ELF-1 (cell line): ENCODE data around the gene KCNIP3.
"Not testable (repeated sequence)": the region's sequence is repeated elsewhere in the genome, so short reads cannot be mapped to it uniquely, and the experiment has no call there.

Experiments used
- DNase-seq: peaks from one replicate; pipeline ENCODE4 v3.0.0-alpha.2; 2016; ENCODE audit warnings: low read depth, low spot score

The KCNIP3 gene

DNA sequence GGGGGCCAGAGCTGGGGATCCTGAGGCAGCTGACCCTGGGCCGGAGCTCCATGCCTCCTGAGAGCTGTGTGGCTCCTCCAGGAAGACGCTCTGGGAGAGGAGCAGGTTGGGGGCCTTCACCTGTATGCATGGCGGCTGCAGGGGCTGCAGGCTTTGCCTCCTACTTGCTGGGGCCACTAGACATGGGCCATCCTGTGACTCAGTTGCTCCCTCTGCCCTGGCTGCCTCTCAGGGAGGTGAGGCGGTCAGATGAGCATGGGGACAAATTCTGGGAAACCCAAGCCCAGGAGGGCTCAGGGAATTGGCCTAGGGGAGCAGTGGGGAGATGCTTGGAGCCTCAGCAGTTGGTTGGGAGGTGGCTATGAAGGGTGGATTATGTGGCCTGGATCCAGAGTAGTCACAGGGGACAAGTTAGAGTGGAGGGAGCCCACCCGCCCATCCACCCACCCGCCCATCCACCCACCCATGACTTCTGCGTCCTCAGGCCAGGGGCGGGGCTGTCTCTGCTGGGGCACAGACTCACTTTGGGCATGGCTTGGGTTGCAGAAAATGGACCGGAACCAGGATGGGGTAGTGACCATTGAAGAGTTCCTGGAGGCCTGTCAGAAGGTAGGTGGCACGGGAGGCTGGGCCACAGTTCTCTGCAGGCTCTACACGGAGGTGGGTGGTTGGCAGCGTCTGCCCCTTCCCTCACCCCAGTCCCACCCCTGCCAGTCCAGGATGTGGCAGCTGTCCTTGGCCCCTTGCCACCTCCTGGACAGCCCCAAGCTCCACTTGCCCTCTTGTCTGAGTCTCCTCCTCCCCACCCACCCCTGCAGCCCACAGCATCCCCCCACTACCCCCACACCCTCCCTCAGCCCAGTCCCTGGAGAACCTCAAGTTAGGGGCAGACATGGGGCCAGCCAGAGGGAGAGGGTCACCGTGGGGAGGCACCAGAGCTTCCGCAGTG lies 85.8 kb downstream of the KCNIP3 start:
- no peak for DNase-seq

GRCh38 chr2:95383635-95384027 lies 86.5 kb downstream of the KCNIP3 start:
- DNase-seq = no peak

- peak; percentile 71 for DNase-seq
Observed at GRCh38 chr2:95384854-95385569, 87.9 kb downstream of the KCNIP3 start.

DNA sequence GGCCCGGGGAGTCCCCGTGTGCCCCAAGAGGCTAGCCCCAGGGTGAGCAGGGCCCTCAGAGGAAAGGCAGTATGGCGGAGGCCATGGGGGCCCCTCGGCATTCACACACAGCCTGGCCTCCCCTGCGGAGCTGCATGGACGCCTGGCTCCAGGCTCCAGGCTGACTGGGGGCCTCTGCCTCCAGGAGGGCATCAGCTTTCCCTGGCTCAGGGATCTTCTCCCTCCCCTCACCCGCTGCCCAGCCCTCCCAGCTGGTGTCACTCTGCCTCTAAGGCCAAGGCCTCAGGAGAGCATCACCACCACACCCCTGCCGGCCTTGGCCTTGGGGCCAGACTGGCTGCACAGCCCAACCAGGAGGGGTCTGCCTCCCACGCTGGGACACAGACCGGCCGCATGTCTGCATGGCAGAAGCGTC lies 88.4 kb downstream of the KCNIP3 start:
- no peak for DNase-seq

- DNase-seq = no peak
Observed at GRCh38 chr2:95386031-95386430, 88.9 kb downstream of the KCNIP3 start.

DNA sequence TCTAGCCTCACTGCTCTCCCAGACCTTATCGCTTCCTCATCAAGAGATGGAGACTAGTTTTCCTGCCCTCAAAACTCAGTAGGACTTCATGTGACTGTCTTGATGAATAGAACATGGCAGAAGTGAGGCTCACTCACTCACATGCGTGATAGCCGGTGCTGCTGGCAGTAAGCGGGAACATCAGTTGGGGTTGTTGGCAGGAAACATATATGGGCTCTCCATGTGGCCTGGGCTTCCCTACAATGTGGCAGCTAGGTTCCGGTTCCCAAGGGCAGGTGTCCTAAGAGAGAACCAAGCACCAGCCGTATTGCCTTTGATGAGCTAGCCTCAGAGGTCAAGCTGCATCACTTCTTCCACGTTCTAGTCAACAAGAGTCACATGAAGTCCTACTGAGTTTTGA lies 90.2 kb downstream of the KCNIP3 start:
- no peak for DNase-seq

DNA sequence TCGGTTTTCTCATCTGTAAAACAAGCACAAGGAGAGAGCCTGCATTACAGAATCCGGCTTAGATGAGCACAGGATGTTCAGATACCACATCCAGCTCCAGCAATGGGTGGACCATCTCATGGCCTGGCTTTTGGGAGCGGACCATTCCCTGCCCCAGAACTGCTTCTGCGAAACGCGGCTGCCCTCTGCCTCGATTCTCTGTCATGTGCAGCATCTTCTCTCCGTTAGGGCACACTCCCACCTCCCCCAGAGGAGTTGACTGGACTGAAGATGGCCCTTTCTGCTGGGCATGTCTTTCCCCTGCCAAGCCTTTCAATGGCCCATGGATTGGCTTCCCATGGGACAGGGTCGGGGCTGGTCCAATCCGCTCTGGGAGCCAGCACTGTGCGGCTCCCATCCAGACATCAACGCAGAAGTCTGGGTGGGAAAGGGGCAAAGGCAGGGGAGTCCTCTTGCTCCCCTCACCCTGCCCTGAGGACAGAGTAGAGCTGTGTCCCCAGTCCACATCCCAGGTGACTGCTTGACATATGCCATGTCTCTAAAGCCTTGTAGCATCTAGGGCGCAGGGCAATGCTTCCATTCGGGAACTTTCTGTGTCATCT lies 91.0 kb downstream of the KCNIP3 start:
- DNase-seq = no peak

DNA sequence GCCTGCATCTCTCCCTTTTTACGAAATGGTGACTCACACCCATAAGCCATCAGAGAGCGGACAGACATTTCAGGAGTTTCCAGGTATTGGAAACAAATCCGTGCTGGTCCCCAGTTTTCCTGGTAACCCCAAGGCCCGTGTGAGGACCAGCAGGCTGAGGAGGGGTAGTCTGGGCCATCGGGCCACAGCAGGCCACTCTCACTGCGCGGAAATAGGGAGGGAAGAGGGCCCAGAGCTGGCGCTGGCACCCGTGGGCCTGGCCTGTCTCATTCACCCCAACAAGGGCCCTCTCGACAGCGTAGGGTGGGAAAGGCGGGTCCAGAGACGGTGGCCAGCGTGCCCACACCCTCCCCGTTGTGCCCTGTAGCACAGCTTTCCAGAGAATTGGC lies 91.7 kb downstream of the KCNIP3 start:
- no peak for DNase-seq

DNA sequence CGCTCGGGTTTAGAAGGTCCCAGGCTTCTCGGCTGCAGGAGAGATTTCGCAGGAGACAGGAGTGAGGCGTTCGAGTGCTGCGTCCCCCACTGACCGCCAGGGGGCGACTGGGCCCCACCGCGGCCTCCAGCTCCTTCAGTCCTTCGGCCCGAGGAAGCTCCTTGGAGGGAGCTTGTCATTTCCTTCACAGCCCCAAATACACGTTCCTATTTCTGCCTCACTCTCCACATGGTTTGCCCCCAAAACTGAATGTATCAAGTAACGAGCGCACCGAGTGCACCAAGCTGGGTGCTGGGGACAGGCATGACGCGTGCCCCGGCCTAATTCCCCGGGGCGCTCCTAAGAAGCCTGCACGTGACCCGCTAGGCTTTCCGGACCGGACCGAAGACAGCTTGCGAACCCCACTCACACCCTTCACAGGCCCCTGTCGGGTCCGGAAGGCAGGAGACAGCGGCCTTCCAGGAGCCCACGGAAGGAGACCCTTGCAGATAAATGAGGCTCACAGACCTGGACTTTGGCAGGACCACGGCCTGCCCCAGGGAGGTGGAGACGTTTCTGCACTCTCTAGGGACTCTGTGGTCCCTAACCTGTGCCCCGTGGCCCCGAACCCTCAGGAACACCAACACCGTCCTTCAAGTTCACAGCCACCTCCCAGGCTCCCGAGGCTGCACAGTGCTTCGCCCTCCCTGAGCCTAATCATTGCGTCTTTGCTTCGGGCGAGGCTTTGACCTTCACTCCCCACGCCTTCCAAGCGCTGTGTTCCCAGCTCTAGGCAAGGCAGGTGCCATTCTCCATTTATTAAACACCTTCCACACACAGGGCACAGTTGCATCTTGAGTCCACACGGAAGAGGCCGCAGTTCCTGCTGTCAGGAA lies 92.3 kb downstream of the KCNIP3 start:
- DNase-seq = peak; percentile 91

- no peak for DNase-seq
Observed at GRCh38 chr2:95390272-95390880, 93.2 kb downstream of the KCNIP3 start.

- DNase-seq = no peak
Observed at GRCh38 chr2:95390881-95391321, 93.8 kb downstream of the KCNIP3 start.

GRCh38 chr2:95391641-95392310 lies 94.6 kb downstream of the KCNIP3 start:
- no peak for DNase-seq

DNA sequence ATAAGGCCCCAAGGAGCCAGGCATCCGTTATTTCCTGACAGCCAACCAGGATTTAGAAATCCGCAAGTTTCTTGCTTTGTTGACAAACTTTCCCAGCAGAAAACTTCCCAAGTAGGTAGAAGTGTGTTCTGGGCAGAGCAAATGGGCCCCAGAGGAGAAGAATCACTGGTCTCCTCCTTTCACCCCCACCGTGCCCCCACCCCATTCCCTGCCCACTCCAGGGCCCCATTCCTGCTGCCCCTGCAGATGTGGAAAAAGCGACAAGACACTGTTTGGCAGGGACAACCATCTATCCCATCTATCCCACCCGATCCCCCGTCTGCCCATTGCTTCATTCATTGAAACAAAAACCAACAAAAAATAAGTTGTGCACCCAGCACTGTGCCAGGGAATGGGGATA lies 95.2 kb downstream of the KCNIP3 start:
- no peak for DNase-seq

- no peak for DNase-seq
Observed at GRCh38 chr2:95392730-95393455, 95.7 kb downstream of the KCNIP3 start.

DNA sequence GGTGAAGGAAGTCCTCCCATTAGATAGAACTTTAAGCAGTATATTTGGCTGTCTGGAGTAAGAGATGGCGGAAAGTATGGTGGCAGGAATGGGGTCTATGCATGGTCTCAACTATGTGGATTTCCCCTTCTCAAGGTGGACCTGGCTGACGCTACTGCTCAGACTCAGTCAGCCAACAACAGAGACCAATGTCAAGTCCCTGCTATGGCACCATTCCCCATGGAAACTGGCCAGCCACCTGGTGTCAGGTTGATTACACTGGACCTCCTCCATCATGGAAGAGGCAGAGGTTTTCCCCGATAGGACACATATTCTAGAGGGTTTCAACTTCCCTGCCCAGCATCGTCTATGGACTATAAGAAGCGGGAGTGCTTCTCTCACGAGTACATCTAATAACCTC lies 96.8 kb downstream of the KCNIP3 start:
- DNase-seq = no peak

DNA sequence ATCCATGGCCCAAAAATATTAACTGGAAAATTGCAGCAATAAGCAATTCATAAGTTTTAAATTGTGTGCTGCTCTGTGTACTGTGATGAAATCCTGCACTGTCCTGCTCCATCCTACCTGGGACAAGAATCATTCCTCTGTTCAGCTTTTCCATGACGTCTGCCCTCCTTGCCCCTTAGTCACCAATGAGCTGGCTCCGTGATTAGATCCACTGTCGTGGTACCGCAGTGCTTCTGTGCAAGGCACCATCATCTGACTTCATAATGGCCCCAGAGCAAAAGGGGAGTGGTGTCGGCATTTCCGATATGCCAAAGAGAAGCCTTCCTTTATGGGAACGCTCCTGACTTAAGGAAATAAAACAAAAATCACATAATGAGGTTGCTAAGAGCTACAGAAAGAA lies 101.9 kb downstream of the KCNIP3 start:
- no peak for DNase-seq

- no peak for DNase-seq
Observed at GRCh38 chr2:95401480-95401879, 104.3 kb downstream of the KCNIP3 start.

- DNase-seq = not testable (repeated sequence)
Observed at GRCh38 chr2:95402004-95402369, 104.8 kb downstream of the KCNIP3 start.

DNA sequence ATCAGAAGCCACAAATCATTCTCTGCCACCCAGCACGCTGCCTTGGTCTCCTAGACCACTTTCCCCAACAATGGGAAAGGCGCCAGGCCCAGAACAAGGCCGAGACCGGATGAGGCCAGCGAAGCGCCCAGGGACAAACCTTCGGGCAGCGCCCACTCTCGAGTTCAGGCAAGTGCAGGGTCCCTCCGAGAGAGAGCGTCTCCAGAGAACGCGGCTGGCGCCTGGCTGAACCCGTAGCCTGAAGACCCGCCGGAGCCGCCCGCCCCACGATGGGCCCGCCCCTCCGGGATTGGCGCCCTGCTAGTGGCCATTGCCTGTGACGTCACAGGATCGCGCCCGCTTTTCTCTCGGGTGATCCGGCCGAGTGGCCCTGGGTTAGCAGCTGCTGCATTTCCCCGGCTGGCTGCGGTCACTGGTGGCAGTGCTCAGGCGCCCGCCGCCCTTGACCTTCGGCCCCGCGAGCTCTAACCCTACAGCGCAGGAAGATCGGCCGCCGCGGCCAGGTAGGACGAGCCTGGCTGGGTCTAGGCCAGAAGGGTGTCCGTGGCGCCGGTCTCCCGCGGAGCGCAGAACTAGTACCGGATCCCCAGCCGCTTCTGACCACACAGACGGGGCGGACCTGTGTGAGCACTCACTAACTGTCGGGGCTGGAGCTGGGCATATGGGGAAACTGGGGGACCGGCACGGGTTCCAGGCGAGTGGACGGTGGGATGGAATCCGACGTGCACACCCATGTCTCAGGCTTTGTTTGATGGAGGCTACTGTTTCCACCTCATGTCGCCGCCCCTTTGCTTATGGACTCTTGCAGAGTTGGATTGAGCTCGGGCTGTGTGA lies 105.4 kb downstream of the KCNIP3 start, which contains the start of gene FAHD2A:
Gene FAHD2A (plus strand): TSS at position 339 of the 834 bp plus-strand sequence. CDS start 2,851 bp downstream, outside the sequence.
- DNase-seq = peak; percentile 91
